Fibroblast of skin of left quadriceps (primary cell): ENCODE measurements around the gene CTTNBP2NL.
"Not testable (repeated sequence)": the region's sequence is repeated elsewhere in the genome, so short reads cannot be mapped to it uniquely, and the experiment has no call there.

ENCODE experiments used
- DNase-seq, 2 experiments: peaks; one replicate each; pipeline ENCODE4 v3.0.0-alpha.2; 2013; ENCODE audit warnings: low read depth in 2 of 2

Gene CTTNBP2NL

DNA sequence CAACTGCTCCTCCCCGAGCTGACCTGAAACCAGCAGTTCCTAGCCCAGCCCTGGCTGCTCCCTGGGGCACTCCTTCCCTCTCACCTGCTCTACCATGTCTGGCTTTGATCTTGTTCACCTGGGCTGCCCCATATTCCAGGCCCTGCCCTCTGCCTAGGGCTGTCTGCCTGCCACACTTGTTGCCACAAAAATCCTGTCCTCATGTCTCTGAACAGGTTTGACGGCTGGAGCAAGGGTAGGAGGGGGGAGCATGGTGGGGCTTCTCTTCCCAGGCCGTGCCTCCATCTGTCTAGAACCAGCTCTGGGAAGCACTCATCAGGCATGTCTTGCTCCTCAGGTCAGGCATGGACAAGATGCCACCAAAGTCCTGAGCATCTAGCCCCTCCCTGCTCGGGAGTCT is 68.5 kb downstream of the CTTNBP2NL start:
- DNase-seq = no peak

DNA sequence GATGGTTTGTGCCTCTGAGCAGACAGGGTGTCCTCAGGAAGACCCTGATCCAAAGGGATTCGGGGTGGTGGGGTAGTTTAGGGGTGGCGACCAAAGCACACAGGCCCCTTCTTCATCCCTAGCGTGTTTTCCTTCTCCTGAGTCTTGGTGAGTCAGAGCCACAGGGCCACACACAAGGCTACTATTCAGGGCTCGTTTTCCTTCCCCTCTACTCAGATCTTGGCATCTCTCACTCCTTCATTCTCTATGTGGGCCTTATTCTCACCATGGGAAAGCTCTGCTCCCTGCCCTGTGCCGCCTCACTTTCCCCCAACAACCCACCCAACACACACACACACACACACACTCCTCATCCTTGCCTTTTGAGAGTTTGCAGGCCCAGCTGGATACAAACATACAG is 69.1 kb downstream of the CTTNBP2NL start:
- no peak for DNase-seq

DNA sequence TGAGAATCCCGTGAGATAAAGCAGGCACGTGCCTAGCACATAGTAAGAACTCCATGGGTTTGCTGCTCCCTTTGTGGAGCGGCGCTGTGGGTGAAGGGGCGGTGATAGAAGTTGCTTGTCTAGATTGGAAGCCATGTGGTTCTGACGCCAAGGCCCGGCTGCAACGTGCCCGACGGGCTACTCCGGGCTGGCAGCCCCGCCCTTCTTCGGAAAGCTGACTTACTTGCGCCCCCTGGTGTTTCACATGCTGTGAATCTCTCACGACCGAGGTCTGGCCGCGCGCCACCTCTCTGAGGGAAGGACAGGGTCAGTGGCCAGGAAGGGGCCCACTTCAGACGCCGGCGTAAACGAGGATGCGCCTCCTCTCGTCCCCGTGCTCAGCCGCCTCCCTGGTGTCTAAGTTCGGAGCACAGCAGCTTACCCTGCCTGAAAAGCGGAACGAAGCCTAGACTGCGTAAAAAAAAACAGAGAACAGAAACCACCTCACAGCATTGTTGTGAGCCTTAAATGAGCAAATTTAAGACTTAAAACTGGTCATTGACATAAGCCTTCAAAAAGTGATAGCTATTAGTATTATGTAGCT is 70.2 kb downstream of the CTTNBP2NL start:
- peak; percentile 81 to 83 for DNase-seq

DNA sequence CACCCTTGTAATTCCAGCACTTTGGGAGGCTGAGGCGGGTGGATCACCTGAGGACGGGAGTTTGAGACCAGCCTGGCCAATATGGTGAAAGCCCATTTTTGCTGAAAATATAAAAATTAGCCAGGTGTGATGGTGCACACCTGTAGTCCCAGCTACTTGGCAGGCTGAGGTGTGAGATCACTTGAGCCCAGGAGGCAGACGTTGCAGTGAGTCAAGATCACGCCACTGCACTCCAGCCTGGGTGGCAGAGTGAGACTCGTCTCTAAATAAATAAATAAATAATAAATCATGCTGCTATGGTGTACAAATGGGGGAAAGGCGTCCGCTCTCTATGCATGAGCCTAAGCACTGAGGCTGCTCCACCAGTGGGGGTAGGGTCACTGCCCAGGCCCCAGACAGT is 74.3 kb downstream of the CTTNBP2NL start:
- DNase-seq = not testable (repeated sequence)

DNA sequence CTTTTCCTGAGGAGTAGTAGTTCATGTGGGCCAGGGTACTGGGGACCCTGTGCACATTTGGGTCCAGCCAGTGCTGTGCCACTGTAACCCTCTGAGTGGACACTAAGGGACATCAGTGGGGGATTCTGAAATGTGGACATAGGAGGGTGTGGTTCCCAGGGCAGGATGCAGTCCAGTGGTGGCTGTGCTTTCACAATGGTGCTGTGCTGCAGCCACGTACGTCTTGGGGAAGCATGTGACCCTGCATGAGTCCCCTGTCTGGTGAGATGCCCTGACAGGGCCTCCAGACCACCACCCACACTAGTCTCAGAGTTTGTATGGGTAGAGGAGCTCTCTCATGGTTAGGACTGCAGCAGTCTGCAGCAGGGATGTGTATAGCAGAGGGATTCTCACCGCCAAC is 75.0 kb downstream of the CTTNBP2NL start:
- DNase-seq = no peak

DNA sequence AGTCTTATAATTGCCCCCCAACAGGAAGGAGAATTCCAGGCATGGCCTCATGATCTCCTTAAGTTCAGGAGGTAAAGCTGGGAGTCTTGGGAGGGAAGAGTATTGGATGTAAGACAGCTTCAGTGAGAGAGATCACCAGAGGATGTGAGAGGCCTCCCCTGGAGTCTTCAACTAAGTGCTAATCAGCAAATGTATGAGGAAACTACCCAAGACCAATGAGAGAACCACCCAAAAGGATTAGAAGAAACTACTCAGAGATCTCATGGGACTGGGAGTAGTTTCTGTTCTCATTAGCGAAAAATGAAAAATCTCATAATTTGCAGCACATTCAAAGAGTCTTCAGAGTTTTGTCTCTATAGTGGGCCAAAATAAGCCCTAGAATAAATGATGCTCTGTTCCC is 76.1 kb downstream of the CTTNBP2NL start:
- DNase-seq = no peak

DNA sequence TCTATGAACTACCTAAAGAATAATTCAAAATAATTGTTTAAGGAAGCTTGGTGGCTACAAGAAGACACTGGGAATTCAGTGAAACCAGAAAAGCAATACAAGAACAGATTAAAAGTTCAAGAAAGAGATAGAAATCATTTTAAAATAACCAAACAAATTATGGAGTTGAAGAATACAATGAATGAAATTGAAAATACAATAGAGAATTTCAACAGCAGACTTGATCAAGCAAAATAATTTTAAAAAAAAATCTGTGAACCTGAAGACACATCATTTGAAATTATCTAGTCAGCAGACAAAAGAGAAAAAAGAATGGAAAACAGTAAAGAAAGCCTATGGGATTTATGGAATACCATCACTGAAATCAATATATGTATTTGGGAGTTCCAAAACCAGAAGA is 81.5 kb downstream of the CTTNBP2NL start:
- DNase-seq = no peak

DNA sequence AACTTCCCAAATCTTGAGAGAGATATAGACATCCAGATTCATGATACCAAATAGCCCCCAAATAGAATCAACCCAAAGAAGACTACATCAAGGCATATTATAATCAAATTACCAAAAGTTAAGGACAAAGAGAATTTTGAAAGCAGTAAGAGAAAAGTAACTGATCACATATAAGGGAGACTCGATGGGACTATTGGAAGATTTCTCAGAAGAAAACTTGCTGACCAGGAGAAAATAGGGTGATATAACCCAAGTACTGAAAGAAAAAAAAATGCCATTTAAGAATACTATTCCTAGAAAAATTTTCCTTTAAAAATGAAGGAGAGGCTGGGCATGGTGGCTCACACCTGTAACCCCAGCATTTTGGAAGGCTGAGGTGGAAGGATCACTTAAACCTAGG is 82.3 kb downstream of the CTTNBP2NL start:
- DNase-seq = no peak

DNA sequence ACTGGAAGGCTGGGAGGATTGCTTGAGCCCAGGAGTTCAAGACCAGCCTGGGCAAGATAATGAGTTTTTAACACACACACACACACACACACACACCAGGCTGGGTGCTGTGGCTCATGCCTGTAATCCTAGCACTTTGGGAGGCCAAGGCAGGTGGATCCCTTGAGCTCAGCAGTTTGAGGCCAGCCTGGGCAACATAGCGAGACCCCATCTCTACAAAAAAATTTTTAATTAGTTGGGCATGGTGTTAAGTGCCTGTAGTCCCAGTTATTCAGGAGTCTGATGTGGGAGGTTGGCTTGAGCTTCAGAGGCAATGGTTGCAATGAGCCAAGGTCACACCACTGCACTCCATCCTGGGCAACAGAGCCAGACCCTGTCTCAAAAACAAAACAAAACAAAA is 90.0 kb downstream of the CTTNBP2NL start:
- not testable (repeated sequence) for DNase-seq

DNA sequence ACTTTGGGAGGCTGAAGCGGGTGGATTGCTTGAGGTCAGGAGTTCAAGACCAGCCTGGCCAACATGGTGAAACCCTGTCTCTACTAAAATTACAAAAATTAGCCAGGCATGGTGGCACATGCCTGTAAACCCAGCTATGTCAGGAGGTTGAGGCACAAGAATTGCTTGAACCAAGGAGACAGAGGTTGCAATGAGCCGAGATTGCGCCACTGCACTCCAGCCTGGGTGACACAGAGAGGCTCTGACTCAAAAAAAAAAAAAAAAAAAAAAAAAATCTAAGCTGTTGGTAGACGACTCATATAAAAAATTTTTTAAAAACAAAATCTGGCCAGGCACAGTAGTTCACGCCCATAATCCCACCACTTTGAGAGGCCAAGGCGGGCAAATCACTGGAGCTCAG is 91.7 kb downstream of the CTTNBP2NL start:
- not testable (repeated sequence) for DNase-seq

DNA sequence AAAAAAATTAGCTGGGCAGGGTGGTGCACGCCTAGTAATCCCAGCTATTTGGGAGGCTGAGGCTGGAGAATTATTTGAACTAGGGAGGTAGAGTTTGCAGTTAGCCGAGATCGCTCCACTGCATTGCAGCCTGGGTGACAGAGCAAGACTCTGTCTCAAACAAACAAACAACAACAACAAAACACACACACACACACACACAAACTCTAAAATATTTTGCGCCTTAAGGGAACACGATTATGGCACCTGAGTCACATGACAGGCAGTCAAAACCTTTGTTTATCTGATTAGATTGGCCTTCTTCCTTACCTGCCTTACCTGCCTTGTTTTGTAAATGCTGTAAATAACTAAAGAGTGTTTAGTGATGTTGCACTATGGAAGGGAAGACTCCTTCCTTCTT is 92.1 kb downstream of the CTTNBP2NL start:
- DNase-seq = no peak

DNA sequence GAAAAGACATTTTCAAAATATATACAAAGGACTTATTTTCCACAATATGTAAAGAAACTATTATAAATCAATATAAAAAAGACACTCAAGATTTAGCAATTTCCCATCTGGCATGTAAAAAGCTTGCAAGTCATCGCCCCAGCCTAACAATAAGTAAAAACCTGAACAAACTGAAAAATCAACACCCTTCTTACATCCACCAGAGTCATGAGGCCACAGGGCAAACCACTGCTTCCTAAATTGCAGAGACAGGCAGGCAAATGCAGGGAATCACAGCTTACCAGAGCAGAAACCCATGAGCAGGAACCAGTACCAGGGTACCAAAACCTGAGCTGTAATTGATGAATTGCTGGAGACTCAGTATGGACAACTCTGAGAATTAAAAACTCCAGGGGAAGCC is 96.1 kb downstream of the CTTNBP2NL start:
- DNase-seq = no peak

DNA sequence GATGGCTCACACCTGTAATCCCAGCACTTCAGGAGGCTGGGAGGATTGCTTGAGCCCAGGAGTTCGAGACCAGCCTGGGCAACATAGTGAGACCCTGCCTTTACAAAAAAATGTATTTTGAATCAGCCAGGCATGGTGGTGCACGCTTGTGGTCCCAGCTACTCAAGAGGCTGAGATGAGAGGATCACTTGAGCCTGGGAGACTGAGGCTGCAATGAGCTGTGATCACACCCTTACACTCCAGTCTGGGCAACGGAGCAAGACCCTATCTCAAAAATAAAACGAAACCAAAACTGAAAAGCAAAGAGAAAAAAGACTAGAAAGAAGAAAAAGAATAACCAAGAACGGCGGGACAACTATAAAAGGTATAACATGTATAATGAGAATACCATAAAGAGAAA is 97.3 kb downstream of the CTTNBP2NL start:
- DNase-seq = no peak

DNA sequence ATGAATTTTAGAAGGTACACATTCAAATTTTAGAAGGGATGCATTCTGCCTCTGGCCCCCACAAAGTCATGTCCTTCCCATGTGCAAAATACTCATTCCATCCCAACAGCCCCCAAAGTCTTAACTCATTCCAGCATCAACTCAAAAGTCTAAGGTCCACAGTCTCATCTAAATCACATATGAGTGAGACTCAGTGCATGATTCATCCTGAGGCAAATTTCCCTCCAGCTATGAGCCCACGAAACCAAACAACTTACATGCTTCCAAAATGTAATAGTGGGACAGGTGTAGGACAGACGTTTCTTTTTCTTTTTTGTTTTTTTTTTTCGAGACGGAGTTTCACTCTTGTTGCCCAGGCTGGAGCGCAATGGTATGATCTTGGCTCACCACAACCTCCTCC is 100.3 kb downstream of the CTTNBP2NL start:
- no peak for DNase-seq

DNA sequence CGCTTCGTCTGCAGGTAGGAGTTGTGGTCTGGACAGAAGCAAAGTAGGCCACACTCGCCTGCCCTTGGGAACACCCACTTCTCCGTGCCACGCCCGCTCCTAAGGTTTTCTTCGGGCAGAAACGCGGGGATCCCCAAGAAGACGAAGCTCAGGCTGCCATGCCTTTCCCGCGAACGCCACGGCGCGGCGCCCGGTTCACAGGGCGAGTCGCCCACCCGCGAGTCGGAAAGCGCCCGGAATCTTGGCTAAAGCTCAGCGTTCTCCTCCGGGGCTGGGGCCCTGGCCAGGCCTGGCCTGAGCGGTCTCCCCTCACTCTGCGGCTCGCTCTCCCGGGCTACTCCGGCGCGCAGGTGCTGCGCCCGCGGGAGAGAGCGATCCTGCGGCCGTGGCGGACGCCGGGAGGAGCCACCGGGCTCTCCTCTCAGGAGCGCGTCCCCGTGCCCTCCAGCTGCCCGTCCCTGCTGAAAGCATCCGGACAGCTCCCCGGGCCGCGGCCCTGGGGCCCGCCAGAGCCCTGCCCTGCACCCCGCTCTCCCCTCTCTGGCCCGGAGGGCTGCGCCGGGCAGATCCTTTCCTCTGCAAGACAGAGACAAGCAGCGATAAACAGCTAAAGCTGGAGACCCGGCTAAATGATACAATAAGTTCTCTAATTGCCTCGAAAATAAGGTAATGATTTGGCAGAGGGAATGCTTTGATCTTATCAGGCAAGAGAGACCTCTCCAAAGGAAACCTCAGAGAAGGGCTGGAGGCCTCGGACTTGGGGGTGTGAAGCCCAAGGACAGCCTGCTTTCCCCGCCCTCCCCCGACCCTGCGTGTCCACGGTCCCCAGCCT is 106.0 kb downstream of the CTTNBP2NL start:
- peak; percentile 40 to 47 for DNase-seq

DNA sequence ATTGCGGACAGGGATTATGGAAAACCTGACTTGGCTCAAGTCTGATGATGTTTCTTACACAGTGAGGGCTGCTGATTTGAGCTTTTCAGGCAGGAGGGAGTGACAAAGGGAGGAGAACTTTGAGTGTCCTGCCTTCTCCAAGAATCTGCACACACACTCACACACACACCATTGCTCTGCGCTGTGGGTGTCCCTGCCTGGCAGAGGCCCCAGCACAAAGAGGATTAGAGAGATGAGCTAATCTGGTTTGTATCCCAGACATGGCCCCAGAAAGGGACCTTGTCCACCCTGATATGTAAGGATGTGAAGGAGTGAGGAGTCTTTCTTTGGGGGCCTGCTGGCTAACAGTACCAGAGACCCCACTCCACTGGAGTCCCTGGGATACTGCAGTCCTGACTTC is 106.8 kb downstream of the CTTNBP2NL start:
- DNase-seq = no peak

DNA sequence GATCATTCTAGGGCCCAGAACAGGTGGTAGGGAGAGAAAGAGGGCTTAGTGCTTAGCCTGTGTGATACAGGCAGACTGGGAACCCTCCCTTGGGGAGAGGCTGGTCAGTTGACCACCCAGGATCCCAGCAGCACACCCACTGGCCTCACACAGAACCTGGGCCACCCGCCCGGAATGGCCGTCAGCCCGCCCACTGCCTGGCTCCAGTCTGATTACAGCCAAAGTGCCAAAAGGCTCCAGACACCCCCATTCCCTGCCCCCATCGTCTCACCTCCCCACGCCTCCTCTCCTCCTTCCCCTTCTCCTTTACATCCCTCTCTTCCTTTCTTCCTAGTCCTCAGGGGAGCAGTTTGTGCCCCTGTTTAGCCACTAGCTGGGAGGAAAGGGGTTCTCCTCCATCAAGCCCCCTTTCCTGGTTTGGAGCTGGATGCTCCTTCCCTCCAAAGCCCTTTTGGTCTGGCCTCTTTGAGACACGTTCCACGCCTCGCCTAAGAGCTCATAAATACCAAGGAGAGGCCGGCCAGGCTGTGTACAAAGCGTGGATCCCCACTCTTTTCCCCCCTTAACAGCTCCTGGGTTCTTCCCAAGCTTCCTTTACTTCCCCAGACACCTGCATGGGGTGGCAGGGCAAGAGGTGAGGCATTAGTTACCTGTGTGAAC is 108.1 kb downstream of the CTTNBP2NL start:
- DNase-seq = no peak

DNA sequence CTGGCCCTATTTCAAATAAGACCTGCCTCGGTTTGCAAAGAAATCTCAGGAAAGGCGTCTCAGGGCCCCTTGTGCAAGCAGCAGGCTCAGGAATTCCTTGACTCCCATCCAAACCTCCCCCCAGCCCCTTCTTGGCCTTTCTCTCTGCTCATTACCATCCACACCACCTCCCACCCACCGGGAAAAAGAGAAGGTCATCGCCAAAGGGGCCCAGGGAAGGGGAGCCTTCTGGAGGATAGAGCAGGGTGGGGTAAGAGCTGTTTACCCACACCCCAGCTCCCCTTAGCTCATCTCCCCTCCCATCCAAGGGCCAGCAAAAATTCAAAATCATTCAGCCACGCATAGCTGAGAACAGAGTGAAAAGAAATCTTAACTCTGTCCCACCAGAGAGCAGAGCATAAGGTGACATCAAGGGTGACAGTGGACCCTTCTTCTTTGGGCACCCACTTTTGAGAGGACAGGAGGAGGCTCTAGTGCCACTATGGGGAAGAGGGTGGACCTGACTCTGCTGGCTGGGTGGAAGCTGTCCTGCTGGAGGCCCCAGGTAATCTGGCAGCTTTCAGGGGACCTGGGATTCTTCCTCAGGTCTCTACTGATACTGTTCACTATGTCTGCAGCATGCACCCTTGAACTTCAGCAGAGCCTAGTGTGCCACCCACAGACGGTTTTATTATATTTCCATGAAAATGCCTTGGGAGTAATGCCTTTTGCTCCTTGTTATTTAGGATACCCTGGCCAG is 108.8 kb downstream of the CTTNBP2NL start:
- no peak for DNase-seq

DNA sequence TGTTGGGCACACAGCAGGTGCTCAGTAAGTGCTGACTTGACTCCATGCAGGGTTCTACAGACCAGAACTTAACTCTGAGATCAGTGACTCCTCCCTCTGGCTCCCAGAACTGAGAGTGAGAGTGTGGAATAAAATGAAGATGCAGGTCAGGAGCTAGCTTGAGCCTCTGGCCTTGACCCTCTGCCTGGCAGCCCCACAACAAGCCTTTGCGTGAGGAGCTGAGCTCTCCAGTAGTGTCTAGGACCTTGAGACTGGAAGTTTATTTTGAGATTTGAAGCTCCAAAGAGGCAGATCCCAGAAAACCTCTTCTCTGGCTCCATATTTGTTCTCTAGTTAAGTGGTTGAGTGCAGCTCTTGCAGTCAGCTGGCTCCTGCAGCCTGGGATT is 109.4 kb downstream of the CTTNBP2NL start:
- DNase-seq = no peak

DNA sequence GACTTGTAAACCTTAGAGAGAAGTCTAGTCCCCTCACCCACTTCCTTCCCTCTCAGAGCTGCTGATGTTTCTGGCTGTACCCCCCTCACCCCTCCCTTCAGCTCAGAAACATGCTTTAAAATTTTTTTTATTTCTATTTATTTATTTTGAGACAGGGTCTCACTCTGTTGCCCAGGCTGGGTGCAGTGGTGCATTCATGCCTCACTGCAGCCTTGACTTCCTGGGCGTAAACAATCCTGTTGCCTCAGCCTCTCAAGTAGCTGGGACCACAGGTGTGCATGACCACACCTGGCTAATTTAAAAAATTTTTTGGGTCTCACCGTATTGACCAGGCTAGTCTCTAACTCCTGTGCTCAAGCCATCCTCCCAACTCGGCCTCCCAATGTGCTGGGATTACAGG is 109.9 kb downstream of the CTTNBP2NL start:
- no peak for DNase-seq

DNA sequence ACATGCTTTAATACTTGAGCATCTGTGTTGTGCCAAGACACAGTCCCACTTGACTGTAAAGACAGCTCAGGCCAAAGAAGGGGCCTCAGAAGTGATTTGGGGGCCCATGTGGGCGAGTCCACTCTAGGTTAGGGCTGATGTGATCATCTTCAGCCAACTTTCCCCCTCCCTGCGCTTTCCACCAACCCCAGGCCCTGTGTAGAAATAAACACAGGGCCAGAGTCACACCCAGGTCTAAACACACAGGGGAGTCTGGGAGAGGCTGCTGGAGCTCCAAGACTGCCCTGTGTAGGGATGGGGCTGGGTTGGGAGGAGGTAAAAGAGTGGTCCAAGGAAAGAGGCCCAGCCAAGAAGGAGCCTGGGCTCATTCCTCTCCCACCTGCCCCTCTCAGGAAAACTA is 110.3 kb downstream of the CTTNBP2NL start:
- DNase-seq = no peak

DNA sequence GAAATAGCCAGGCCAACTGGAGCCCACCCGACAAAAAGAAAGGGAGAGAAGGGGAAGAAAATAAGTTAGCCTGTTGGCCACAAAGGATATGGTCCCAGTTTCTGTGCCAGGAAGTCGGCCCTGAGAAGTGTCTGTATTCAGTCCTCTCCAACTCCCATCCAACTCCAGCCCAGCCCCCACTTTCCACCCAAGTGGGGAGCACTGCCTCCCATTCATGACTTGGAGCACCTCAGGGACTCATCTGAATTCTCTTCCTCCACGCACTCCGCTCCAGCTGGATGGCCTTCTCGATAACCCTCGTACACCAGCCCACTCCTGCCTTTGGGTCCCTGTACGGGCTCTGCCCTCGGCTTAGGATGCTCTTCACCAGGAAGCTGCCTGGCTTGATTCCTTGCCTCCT is 110.7 kb downstream of the CTTNBP2NL start:
- DNase-seq = no peak
